Hematopoietic multipotent progenitor cell treated with erythropoietin and hydrocortisone succinate and interleukin-3 and kit ligand, for 4 days (in vitro differentiated cells): ENCODE data around the gene EIF2B5.
"Not testable (repeated sequence)": the region's sequence is repeated elsewhere in the genome, so short reads cannot be mapped to it uniquely, and the experiment has no call there.

Experiments used
- DNase-seq: peaks from one replicate; pipeline ENCODE4 v3.0.0-alpha.2; 2015

EIF2B5 gene

DNA sequence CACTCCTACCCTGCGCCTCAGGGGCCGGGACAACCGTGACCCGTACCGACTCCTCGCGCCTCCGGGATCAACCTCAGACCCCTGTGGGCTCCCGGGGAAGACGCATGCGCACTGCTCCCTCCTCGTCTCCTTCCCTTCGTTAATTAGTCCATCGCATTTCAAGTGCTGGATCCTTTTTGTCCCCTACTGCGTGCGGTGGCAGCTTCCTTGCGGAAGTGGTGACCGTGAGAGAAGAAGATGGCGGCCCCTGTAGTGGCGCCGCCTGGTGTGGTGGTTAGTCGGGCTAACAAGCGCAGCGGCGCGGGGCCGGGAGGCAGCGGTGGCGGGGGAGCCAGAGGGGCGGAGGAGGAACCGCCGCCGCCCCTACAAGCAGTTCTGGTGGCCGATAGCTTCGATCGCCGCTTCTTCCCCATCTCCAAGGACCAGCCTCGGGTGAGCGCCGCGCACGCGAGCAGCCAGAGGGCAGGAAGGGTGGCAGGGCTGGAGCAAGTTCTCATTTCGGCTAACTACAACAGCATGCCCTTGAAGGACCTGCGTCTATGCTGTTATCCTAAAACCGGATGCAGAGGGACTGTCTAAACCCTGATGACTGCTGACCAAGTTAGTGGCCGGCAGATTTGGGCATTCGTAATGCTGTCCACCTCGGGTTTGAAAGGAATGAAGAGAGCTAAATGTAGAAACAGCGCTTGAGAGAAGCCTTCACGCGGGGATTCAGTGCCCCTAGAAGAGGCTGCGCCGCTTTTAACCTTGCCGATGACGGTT is at the start of gene EIF2B5:
Gene EIF2B5 (plus strand): TSS at position 210 of the 762 bp plus-strand sequence. CDS start 28 bp downstream, at position 238.
- peak; percentile 98 for DNase-seq

DNA sequence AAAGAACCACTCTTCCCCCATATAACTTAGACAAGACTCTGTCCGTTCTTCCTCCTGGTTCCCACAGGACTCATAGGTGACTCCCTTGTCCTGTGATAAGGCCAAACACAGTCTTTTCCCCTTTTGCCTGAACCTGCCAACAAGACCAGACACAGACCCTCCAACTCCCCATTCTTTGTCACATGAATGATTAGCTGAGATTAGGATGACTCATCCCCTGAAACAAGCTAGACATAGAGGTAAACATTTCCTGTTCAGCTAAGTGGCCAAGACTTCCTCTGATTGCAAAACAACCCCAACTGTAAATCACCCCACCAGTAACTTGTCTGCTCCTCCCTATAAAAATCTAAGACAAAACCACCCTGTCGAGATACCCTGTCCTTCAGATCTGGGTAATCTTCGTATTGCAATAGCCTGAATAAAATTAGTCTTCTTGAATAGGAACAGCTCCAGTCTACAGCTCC is 49.7 kb upstream of the EIF2B5 start:
- peak; percentile 75 for DNase-seq

DNA sequence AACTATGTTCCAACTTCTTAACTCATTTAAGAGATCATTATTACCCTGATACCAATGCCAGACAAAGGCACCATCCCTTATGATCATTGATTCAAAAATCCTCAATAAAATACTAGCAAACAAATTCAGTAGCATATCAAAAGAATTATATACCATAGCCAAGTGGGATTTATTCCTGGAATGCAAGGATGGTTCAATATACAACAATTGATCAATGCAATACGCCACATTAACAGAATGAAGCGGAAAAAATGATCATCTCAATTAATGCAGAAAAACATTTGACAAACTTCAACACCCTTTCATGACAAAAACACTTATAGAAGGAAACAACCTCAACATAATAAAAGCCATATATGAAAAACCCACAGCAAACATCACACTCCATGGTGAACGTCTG is 43.0 kb upstream of the EIF2B5 start:
- DNase-seq: no peak

DNA sequence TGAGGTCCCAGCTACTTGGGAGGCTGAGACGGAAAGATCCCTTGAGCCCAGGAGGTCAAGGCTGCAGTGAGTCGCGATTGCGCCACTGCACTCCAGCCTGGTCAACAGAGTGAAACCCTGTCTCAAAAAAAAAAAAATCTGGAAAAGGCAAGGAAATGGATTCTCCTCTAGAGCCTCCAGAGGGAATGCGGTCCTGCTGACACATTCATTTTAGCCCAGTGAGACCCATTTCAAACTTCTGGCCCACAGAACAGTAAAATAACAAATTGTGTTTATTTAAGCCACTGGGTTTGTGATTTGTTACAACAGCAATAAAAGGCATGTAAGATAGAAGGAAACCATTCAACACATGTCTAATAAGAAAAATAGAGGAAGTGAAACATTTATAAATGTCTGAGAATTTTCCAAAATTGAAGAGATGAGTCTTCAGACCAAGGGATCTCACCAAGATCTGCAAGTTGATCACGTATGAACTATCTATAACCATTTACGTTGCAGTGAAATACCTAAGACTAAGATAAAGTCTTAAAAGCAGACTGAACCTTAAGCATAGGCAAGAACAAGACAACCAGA is 38.3 kb upstream of the EIF2B5 start, which contains the start of gene HTR3E:
Gene HTR3E (plus strand): TSS at position 254 of the 573 bp plus-strand sequence. CDS start 466 bp downstream, outside the sequence.
- DNase-seq: no peak

DNA sequence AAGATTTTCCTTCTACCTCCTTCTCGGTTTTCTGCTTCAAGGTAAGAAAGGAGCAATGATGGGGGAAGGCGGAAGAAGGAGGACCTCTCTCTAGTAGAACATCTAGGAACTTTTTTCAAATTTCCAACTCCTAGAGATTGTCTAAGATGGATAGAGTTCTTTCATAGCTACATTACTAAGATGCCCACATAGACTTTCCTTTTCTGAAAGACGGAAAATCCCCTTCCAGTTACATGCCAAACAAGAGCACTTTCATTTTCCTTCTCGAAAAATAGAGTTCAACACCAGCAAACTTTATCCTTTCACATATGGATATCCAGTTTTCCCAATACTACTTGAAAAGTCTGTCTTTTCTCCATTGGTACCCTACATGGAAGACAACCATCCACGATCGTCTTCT is 37.6 kb upstream of the EIF2B5 start:
- DNase-seq: no peak

DNA sequence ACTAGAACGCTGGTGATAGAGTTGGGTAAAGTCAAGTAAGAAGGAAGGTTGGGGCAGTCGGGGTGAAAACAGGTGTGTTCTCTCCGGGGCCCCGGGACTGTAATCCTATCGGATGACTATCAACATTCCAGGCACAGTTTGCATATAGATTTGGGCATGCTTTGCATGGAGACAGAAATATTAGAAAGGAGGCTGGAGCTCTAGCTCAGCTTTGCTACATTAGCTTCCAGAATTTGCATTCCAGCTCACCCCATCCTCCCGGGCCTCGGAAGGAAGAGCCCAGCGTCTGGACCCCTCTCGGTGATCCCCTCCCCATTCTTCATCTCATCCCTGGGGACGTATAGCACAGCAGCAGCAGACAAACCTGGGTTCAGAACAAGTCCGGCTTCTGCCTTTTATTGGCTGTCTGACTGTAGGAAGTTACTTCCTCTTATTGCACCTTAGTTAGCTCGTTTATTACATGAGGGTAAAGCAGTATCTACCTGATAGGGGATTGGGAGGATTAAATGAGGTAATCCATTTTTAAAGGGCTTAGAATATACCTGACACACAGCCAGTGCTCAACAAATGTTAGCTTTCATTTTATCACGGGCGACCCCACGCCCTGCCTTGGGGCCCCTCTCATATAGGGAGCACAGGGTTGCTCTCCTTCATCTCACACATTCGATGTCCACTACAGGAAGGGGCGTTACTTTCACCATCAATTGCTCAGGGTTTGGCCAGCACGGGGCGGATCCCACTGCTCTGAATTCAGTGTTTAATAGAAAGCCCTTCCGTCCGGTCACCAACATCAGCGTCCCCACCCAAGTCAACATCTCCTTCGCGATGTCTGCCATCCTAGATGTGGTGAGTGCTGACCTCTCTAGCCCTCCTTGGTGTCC is 35.1 kb upstream of the EIF2B5 start:
- no peak for DNase-seq

DNA sequence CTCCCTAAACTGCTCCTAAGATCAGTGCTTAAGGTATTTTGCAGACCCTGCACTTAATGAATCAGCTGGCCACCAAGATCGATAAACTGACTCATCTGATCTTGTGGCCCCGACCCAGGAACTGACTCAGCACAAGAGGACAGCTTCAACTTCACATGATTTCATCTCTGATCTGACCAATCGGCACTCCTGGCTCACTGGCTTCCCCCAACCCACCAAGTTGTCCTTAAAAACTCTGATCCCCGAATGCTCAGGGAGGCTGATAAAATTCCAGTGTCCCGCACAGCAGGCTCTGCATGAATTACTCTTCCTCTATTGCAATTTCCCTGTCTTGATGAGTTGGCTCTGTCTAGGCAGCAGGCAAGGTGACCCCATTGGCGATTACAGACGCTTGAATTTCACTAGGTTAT is 24.8 kb upstream of the EIF2B5 start:
- DNase-seq: peak; percentile 14

DNA sequence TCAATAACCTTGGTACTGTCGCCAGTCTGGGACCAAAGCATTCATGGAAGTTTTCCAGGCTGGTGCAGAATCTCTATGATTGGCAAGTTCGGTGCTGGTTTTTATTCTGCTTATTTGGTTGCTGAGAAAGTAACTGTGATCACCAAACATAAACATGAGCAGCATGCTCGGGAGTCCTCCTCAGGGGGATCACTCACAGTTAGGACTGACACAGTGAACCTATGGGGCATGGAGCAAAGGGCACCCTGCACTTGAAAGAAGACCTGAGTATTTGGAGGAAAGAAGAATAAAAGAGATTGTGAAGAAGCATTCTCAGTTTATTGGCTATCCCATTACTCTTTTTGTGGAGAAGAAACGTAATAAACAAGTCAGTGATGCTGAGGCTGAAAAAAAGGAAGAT is 19.1 kb upstream of the EIF2B5 start:
- no peak for DNase-seq

DNA sequence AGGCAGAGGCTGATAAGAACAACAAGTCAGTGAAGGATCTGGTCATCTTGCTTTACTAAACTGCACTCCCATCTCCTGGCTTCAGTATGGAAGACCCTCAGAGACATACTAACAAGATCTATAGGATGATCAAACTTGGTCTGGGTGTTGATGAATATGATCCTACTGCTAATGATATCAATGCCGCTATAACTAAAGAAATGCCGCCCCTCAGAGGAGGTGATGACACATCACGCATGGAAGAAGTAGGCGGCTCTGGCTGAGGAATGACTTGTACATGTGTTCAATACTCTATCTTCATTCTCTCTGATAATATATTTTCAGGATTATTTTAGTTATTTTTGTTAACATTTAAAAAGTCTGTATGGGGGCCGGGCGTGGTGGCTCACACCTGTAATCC is 17.5 kb upstream of the EIF2B5 start:
- peak; percentile 58 for DNase-seq

DNA sequence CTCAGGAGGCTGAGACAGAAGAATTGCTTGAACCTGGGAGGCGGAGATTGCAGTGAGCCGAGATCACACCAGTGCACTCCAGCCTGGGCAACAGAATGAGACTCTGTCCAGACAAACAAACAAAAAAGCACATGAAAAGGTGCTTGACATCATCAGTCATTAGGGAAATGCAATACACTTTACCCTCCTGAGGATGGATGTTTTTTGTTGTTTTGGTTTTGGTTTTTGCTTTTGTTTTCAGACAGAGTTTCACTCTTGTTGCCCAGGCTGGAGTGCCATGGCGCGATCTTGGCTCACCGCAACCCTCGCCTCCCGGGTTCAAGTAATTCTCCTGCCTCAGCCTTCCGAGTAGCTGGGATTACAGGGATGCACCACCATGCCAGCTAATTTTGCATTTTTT is 14.1 kb upstream of the EIF2B5 start:
- DNase-seq: not testable (repeated sequence)

DNA sequence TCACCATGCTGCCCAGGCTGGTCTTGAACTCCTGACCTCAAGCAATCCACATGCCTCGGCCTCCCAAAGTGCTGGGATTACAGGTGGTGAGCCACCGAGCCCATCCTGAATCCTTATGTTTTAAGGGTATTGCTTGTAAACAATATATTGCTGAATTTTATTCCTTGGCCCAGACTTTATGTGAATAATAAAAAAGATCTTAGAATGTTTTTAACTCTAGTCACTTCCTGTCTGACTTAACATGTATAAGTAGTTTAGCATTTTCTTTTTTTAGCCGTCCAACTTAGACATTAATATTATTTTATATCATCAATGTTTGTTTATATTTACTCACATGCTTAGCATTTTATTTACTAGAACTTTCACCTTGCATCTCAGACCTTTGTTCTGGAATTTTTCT is 9.2 kb upstream of the EIF2B5 start:
- DNase-seq: no peak

DNA sequence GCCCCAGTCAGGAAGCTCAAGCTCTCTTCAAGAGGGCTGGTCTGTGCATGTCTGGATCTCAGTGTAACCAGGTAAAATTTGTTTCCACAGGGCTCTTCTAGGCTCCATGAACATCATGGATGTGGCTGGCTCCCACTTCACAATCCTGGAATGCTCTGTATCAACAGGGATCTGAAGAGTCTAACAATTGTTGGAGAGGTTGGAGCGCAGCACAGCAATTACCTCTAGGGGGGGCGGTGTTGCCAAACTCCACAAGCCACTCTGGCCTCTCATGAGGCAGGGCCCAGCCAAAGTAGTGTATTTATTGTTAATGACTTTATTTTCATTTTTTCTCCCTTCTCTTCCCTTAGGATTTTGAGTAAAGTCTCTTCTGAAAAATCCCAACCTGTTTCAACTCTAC is 6.1 kb upstream of the EIF2B5 start:
- peak; percentile 69 for DNase-seq

DNA sequence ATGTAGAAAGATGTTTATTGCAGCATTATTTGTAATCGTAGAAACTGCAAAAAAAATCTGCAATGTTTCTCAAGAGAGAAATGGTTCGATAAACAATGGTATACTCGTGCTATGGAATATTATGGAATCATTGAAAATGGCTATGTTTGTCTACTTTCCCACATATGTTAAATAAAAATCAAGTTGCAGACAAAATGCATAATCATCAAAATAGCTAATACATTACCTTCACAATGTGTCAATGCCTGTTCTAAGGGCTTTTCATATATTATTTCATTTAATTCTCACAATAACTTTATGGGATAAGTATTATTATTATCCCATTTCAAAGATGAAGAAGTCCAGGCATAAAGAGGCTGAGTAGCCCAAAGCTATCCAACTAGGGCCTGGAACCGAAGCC is 2.2 kb upstream of the EIF2B5 start:
- no peak for DNase-seq

DNA sequence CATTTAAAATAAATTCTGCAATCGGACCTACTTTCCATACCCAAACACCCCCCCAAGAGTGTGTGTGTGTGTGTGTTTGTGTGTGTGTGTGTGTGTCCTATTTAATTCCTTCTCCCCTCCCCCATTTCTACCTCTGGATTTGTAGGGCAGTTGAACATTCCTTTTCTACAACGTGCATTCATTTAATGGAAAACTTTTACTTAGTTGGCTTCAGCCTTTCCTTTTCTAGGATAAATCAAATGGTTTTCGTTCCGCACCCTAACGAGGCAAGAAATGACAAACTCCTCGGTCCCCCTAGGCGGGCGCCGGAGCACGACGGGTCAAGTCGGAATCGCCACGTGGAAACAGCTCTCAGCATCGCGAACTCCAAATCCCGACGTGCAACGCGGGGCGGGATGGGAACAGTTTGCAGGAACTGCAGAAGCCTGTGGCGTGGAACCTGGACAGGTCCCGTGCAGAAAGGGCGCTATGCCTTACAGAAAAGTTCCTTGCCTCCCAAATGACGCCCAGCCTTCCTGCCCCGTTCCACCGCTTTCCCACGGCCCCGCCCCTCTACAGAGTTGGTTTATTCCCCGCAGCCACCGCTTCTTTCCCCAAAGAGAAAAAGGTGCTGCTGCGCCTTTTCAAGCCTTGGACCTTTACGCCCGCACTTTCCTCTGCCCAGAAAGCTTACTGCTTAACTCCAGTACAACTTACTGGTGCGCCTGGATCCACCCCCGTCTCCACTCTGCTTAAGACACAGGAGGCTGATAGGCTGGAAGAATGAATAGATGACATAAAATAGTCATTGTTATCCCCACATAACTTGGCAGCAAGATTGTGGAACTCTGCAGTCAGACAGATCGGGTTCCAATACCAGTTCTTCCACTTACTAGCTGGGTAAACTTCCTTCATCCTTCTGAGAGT is 1.1 kb upstream of the EIF2B5 start:
- peak; percentile 94 for DNase-seq

DNA sequence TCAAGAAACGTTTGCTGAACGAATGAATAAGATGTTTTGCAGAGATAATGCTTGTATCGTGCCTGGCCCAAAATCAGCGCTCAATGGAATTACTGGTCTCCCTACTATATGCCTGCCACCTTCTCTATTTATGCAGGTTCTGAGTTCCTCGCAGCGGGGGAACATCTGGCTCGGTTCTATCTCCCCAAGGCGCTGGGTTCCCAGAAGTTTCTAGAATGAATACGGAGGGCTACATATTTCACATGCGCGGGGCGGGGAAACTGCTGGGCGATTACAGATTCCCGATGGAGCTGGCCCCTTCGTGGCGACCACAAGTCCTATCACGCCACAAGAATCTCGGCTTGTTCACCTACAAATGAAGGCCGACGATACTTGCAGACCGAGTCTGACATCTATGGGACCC is 411 bp upstream of the EIF2B5 start:
- no peak for DNase-seq

DNA sequence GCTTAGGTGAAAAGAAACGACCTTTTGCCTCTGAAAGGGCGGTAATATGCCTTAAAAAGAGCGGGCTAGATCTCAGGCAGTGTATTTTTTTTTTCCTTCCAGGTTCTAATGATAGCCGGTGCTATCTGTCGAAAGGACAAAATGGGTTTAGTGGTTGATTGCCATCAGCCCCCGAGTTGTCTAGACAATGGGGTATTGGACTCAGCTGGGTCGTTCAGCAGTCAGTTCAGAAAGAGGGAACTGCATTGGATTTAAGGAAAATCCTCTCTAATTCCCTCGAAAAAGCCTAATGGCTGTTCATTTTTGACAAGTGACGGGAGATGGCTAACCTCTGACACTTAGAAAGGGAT is 728 bp downstream of the EIF2B5 start:
- no peak for DNase-seq

DNA sequence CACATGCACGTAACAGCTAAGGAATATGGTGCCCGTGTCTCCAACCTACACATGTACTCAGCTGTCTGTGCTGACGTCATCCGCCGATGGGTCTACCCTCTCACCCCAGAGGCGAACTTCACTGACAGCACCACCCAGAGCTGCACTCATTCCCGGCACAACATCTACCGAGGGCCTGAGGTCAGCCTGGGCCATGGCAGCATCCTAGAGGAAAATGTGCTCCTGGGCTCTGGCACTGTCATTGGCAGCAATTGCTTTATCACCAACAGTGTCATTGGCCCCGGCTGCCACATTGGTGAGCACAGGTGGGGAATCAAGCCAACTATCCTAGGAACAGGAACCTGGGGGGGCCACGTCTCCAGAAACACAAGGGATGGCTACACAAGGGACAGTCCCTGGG is 5.3 kb downstream of the EIF2B5 start:
- DNase-seq: no peak

DNA sequence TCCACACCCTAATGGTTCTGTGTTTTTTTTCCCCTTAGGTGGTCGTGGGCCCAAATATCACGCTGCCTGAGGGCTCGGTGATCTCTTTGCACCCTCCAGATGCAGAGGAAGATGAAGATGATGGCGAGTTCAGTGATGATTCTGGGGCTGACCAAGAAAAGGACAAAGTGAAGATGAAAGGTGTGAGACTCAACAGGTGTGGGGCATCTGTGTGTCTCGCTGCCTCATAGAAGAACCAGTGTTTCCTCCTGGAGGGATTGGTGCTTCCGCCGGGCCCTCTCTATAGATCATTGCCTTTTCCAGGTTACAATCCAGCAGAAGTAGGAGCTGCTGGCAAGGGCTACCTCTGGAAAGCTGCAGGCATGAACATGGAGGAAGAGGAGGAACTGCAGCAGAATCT is 7.0 kb downstream of the EIF2B5 start:
- DNase-seq: no peak

DNA sequence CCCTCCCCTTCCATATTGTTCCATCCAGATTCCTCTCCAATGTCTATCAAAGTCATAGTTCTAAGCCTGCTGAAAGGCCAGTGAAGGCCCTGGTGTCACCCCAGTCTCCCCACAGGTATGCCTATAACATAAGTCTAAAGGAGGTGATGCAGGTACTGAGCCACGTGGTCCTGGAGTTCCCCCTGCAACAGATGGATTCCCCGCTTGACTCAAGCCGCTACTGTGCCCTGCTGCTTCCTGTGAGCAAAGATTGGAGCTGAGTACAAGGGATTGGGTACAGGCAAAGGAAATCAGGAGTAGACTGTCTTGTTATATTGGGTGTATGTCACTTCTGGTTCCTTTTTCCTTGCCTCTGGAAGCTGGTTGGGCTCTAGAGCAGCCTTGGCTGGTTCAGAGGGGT is 8.2 kb downstream of the EIF2B5 start:
- DNase-seq: no peak

DNA sequence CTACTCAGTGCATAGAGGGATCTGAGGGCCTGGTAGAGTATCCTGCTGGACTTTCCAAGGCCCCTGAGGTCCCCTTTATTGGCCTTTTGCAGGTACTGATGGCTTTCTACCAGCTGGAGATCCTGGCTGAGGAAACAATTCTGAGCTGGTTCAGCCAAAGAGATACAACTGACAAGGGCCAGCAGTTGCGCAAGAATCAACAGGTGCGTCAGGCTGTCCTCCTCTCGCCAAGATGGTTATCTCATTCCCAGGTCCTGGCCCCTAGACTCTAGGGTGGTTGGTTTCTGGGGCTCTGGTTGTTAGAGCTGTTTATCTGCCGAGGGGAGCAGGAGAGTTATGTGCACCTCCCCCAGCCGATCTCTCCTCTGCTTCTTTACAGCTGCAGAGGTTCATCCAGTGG is 9.3 kb downstream of the EIF2B5 start:
- no peak for DNase-seq

DNA sequence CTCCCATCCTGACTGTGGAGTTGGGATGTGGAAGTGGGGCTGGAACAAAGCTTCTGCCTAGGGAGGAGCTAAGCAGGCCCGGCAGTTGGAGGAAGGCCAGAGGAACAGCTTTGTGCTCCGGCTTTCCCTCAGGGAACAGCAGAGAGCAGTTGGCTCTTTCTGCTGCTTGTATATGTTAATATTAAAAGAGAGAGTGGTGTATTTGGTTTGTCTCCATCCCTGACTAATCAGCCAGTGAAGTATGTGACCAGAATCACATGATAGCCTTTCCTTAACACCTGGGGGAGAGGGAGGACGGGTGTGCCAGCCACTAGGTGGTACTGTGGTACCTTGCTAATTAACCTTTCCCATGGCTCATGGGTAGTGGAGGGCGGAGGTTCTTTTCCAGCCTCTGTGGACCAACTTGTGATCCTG is 10.0 kb downstream of the EIF2B5 start:
- DNase-seq: peak; percentile 53

DNA sequence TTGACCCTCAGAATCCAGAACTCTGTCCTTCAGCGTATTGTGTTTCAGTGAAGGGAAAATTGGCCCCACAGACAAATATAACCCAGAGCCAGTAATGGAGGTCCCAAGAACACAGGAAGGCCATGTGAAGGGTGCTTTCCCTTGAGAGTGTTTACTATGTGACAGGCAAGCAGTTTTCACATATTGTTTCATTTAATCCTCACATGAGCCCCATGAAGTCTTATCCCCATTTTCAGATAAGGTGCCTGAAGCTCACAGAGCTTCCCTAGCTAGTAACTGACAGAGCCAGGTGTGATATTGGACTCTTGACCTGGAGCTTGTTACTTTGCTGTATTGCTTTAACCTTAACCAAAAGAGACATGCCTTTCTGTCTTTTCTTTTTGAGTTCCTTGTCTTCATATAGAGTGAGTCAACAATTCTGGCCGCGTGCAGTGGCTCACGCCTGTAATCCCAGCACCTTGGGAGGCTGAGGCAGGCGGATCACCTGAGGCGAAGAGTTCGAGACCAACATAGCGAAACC is 10.7 kb downstream of the EIF2B5 start:
- DNase-seq: no peak
